ENCODE results near the gene GTPBP2. TPM values are rescaled to one million over a fixed set of nuclear protein-coding genes. Genes with fewer than 3 reads are reported as not detected.
A peak's percentile ranks its signal among the peaks of the same experiment; 100 is the strongest.

Gene GTPBP2
- total and polyA plus RNA-seq, 2 of the 13 experiments (the other 11 are each of a cell fraction or from before 2014, with no cell fraction given): 26.9 to 88.2 TPM

GRCh38 chr6:43668151-43669028 lies 39.3 kb upstream of the GTPBP2 start (continued):
- TF ChIP-seq PAXIP1 (CRISPR knock-in tag; conservative IDR thresholded peaks at IDR 0.05) (peak; percentile 77), KLF12 (CRISPR knock-in tag; IDR thresholded peaks at IDR 0.05; ENCODE audit: borderline replicate concordance) (no peak), ESRRA (CRISPR knock-in tag; IDR thresholded peaks at IDR 0.05; ENCODE audit: low read depth) (0 out of 2 replicates have a peak, but pooled peaks have one; percentile 53), ZBTB21 (CRISPR knock-in tag; IDR thresholded peaks at IDR 0.05) (no peak), REST (IDR thresholded peaks at IDR 0.05; ENCODE audit: borderline replicate concordance in 1 of 2, low read depth in 1 of 2, low read length in 2 of 2) (no peak), NFYC (CRISPR knock-in tag; IDR thresholded peaks at IDR 0.05) (no peak; the same call in 1 of the 2 replicates), CREB1 (IDR thresholded peaks at IDR 0.05) (no peak), CREB1 (CRISPR knock-in tag; IDR thresholded peaks at IDR 0.05) (no peak), ELF3 (CRISPR knock-in tag; IDR thresholded peaks at IDR 0.05) (0 out of 2 replicates have a peak, but pooled peaks have one; percentile 47), ZBTB42 (CRISPR knock-in tag; IDR thresholded peaks at IDR 0.05) (no peak), HINFP (CRISPR knock-in tag; IDR thresholded peaks at IDR 0.05; ENCODE audit: low read depth) (peak; percentile 85; the same call in 1 of the 2 replicates), PTBP1 (IDR thresholded peaks at IDR 0.05; ENCODE audit: low read depth, low read length, poor library complexity, severe bottlenecking) (no peak), RNF2 (conservative IDR thresholded peaks at IDR 0.05; ENCODE audit: low read depth) (no peak), ZBTB38 (CRISPR knock-in tag; IDR thresholded peaks at IDR 0.05) (peak; percentile 88), FOXK1 (CRISPR knock-in tag; IDR thresholded peaks at IDR 0.05; ENCODE audit: borderline replicate concordance, low read depth) (no peak), RCOR2 (CRISPR knock-in tag; IDR thresholded peaks at IDR 0.05) (no peak), ZNF556 (CRISPR knock-in tag; IDR thresholded peaks at IDR 0.05; ENCODE audit: borderline replicate concordance) (peak; percentile 42; the same call in 1 of the 2 replicates), HOXA9 (CRISPR knock-in tag; IDR thresholded peaks at IDR 0.05; ENCODE audit: borderline replicate concordance) (no peak), ZBTB43 (CRISPR knock-in tag; conservative IDR thresholded peaks at IDR 0.05) (no peak)
